NCI-H2196 treated with DMSO at 0.1 percent for 48 hours (cell line): Measurements from ENCODE around the gene GSTO2.

Experiments used
- DNase-seq: peaks from one replicate; lab custom pipeline; 2025; ENCODE audit not compliant: unreplicated experiment; lab: John Stamatoyannopoulos, UW

Gene GSTO2

DNA sequence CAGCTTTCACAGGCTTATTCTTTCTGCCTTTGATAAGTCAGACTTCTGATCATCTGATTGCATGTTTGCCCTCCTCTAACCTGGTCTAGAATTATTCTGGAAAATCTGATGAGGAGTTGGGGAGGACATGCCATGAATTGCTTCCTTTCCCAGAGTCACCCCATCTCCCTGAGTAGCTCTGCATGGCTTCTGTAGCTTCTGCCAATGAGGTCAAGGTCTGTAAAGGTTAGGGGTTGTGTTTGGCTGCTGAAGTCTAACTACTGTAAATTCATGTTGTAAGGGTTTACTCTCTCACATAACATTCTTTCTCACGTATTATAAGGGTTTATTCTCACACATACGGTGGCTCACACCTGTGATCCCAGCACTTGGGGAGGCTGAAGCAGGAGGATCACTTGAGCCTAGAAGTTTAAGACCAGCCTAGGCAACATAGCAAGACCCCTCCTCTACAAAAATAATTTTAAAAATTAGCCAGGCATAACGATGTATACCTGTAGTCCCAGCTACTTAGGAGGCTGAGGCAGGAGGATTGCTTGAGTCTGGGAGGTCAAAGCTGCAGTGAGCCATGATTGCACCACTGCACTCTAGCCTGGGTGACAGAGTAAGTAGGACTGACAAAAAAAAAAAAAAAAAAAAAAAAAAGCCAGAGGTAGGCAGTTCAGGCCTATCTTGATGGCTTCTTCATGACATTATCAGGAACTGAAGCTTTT lies 10.7 kb downstream of the GSTO2 start:
- no peak for DNase-seq

DNA sequence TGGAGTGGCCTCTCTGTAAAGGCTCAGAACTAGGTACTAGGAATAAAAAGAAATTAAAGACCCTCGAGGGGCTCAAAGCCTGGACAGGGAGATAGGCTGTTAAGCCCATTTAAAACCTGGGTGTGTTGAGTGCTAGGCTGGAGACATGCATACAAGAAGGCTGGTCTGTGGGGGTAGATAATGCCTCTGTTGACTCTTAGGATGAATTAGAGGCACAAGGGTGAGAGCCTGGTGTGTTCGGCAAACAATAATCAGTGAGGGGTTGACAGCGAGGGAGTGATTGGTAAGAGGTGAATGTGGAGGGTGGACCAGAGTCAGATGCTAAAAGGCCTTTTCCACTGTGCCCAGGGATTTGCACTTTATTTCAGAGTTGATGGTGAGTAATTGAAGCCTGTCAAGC lies 12.7 kb downstream of the GSTO2 start:
- no peak for DNase-seq

DNA sequence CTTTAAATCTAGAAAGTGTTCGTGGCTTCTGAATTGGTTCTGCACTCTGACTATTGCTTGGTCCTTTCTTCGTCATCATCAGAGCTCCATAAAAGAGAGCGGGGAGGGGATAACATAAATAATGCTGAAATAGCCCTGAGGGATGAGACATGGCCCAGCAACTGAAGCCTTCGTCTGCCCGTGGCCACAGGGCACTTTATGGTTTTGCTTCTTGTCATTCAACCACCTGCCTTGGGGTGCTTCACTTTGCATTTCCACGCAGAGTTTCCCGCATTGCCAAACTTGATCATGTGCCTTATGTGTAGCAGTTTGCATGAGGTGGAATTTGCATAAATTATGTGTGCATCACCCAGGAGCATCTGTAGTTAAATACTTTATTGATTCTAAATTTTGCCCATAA lies 15.9 kb downstream of the GSTO2 start:
- no peak for DNase-seq

DNA sequence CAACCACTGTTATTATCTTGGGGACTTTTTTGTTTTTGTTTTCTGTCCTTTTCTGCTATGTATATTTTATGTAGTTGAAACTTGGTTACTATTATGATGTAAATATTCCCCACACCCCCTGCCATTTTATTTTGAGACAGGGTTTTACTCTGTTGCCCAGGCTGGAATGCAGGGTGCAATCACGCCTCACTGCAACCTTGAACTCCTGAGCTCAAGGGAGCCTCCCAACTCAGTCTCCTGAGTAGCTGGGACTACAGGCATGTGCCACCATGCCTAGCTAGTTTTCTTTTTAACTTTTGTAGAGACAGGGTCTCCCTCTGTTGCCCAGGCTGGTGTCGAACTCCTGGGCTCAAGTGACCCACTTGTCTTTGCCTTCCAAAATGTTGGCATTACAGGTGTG lies 18.0 kb downstream of the GSTO2 start:
- no peak for DNase-seq

DNA sequence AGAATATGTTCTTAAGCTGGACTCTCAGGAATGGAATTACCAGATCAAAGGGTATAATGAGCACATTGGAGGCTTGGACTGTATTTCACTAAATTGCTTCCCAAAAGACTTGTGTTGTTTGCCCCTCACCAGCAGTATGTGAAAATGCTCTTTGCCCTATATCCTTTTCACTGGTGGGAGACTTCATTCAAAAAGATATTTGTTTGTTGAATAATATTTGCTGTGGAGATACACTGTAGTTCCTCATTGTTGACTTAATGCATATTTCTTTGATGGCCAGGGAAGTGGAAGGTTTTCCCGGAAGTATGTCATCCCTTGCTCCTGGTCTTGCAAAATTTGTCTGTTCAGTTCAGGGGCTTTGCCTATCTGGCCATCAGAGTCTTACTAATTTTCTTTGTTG lies 19.4 kb downstream of the GSTO2 start:
- DNase-seq: no peak

DNA sequence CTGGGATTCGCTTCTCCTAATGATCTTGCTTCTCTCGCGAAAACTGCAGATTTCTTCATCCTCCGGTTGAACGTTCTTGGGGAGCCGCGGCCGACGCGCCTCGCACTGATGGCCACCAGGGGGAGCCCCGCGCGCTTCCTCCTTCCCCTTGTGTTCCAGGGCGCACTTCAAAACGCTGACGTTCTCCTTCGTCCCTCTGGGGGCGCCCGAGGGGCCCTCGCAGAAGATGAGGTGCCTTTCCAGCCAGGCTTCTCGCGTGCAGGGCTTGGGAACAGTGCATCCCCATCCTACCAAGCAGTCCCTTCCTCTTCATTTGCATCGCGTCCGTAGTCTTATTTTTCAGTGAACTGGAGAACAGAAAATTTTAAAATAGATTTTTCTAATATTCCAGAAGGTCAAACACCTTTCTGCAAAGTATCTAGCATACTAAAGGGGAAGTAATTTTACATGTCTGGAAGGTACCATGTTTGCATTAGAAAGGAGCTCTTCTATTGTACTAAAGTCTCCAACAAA lies 22.5 kb downstream of the GSTO2 start:
- DNase-seq: peak; percentile 24

DNA sequence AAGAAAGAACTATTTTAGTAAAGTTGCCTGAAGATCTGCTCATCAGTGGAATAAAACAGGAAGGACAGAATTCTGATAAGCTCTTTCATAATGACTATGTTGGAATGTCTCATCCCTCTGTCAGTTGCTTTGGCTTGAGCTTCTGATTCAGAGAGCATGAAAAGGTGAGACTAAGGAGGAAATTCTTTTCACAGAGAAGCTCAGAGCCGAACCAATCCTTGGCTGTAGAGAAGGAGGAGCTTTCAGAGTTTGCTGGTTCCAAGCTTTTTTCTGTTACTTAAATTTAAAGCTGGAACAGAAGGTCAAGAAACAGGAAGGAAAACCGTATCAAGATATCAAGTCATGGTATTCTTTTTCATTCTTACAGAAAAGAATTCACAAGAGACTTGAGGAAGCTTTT lies 24.0 kb downstream of the GSTO2 start:
- DNase-seq: no peak

DNA sequence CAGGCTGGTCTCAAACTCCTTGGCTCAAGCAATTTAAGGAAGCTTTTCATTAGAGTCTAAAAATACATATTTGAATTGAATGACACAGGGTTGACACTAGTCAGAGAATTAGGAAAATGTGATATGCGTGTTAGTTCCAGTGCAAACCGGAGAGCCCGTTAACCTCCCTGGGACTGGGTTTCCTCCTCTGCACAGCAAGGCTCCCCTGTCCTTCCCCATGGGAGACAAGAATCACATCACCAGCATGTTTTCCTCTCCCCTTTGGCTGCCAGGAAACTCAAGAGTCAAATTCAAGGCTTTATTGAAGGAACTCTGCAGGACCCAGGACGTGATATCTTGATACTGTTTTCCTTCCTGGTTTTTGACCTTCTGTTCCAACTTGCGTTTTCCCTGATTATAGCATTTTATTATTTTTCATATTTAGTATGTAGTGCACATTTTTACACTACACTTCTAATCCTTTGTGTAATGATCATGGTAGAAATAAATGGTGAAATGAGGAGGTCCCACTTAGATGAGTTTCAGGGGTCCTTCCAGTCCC lies 24.9 kb downstream of the GSTO2 start:
- DNase-seq: no peak

DNA sequence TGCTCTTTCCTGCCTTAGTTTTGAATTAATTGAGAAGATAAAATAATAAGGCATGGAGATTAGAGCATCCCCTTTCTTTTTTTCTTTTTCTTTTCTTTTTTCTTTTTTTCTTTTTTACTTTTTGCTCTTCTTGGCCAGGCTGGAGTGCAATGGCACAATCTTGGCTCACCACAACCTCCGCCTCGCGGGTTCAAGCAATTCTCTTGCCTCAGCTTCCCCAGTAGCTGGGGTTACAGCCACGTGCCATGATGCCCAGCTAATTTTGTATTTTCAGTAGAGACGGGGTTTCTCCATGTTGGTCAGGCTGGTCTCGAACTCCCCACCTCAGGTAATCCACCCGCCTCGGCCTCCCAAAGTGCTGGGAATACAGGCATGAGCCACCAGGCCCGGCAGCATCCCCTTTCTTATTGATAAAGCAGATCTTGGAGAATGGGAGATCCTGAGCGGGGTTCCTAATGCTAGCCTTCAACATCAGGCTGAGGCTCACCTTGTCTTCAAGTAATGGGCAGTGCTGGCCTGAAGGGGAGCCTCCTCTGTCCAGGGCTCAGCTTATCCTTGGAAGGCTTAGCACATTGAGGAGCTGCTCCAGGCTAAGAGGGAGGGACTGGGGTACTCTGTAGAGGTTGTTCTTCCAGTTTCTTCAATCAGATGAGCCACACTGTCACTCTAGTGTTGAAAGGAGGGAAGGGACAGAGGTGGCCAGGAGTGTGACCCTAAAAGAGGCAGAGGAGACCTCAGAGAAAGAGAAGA lies 27.9 kb downstream of the GSTO2 start:
- no peak for DNase-seq

DNA sequence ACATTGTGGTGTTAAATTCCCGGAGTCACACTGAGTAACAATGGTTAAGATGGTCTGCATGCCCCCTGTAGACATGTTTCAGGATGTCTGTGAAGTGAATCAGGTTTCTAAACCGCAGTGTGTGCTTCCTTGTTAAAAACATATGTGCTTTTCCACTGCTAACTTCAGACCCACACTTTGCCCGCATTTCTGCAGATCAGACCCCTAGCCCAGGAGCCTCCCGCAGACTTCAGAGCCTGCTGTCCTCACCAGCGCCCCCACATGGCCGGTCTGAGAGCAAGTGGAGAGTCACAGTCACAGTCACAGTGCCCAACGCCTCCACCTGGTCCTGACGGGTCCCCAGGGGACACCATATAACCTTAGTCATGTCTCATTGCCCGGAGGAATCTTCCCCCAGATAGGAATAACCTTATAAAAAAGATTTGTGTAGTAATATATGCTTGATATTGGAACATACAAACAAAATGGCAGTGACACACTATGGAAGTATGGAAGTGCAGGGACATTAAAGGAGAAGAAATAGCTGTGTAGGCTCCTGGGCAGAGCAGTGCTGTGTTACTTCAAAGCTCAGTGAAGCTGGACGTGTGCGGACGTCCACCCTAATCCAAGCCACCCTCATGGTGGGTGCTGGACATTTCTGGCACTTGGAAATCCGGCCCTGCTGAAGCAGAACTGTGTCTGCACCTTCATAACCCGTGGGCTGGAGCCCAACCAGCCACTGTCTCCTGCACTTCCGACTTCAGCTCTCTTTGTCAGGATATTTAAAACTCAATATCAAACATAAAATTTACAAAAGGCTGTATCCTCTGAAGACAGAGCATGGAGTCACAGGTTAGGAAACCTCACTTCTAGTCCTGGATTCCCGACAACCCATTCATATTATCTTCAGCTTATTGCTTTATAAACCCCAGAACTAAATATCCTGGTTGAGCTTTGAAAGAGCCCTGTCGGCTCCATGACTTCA lies 29.0 kb downstream of the GSTO2 start:
- DNase-seq: no peak

DNA sequence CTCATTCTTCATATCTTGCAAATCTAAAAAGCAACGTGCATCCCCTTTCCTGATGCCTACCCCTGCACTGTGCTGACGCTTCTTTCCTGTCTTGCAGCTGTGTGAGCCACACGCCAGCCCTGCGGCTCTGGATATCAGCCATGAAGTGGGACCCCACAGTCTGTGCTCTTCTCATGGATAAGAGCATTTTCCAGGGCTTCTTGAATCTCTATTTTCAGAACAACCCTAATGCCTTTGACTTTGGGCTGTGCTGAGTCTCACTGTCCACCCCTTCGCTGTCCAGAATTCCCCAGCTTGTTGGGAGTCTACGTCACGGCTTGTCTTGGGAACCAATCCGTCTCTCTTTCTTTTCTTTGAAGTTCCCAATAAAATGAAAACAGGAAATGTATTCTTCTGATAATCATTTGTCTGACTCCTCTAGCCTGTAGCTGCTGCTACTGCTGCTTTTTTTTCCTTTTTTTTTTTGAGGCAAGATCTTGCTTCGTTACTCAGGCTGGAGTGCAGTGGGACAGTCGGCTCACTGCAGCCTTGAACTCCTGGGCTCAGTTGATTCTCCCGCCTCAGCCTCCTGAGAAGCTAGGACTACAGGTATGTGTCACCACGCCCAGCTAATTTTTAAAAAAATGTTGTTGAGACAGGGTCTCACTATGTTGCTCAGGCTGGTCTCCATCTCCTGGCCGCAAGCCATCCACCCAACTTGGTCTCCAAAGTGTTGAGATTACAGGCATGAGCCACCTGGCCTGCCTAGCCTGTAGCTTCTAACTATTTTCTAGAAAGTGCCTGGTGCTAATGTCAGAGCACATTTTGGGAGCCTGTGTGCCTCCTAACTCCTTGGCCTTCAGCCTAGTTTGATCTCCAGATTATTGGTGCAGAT lies 30.3 kb downstream of the GSTO2 start:
- no peak for DNase-seq

DNA sequence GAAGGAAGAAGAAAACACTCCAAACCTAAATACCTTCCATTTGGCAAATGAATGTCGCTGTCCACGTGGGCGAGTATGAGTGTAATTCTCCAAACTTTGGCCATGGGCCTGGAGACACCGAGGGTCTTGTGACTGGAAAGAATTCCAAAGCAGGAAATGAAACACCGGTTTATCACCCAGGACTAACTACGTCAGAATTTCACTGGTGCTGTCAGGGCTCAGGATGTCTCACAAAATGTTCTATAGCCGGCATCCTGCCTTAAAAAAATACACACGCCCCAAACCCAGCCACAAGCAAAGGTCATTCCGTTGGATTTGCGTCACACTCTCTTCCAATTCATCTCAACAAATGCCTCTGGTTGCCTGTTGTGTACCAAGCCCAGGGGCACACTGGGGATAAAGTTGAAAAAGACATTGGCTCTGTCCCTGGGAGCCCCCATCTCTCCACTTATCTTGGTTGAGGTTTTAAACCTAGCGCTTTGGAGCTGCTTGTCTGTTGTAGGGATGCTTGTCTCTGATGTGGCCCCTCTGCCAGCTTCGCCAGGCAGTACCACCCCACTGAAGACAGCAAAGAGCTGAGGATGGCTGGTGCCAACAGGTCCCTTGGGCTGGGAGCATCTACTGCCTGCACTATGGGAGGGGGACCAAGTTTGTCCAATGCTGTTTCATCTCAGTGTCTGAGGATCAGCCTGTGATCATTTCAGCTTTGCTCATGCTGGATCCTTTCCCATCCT lies 31.2 kb downstream of the GSTO2 start:
- no peak for DNase-seq

DNA sequence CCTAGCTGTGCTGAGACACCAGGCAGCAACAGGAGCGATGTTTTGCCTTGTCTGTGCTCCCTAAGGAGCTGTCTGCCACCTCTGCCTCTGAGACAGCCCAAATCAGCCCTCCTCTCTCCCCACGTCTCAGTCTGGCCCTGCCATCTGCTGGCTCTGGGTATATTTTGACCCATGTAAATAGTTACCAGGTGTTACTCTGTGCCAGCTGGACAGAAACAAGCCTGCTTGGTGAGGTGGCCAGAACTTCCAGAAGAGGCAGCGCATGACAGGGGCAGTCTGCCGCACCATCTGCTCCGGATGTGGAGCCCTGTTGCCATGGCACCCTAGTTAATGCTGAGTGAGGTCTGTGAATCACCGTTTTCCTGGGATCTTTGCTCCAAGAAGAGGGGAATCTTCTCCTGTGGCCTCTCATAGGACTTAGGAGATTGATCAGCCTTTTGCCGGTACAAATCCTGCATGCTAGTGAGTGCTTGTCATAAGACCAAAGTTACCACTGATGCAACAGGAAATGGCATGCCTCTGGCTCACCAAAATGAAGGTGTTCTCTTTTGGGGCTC lies 31.8 kb downstream of the GSTO2 start:
- DNase-seq: peak; percentile 76

DNA sequence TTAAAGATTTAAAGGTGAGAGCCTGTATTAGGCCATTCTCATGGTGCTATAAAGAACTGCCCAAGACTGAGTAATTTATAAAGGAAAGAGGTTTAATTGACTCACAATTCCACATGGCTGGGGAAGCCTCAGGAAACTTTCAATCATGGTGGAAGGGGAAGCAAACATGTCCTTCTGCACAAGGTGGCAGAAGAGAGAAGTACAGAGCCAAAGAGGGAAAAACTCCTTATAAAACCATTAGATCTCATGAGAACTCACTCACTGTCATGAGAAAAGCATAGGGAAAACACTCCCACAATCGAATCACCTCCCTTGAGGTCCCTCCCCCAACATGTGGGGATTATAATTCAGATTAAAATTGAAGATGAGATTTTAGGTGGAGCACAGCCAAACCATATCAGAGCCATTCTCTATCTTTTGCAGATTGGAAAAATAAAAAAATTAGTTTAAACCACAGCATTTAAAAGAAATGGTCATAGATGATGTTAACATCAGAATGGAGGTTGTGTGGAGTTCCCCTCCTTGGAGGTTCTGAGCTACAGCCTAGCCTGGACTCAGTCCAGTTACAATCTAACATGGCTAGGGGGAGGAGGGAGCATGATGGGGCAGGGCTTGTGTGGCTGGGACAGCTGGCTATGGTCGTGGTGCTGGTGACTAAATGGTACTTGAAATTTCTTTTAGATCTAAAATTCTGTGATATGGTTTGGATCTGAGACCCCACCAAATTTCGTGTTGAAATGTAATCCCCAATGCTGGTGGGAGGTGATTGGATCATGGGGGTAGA lies 33.1 kb downstream of the GSTO2 start:
- DNase-seq: no peak

DNA sequence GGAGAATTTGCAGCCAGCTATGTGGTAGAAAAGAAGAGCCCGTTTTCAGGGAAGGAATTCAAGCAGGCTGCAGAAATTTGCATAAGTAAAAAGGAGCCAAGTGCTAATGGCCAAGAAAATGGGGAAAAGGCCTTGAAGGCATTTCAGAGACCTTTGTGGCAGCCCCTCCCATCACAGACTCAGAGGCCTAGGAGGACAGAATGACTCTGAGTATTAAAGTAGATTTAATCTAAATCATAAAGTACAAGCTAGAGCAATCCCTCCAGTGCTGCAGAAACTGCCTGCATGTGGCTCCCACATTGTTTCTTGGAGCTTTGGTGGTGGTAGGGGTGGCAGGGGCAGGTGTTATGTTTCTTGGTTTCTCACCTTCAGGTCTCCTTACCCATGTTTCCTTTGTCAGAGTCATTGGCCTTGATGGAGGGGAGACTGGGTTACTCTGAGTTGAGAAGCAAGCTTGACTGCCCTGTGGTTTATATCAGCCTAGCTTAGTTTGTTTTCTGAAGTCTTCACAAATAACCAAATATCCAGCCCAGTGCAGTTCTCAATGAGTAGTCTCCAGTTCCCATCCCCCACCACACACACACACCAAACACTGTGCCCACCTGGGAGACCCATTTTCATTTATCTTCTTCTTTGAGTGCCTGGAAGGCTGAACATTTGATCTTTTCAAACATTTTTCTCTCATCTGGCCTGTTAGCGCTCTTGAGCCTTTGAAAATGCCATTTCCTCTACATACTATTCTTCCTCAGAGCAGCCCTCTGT lies 34.8 kb downstream of the GSTO2 start:
- no peak for DNase-seq

DNA sequence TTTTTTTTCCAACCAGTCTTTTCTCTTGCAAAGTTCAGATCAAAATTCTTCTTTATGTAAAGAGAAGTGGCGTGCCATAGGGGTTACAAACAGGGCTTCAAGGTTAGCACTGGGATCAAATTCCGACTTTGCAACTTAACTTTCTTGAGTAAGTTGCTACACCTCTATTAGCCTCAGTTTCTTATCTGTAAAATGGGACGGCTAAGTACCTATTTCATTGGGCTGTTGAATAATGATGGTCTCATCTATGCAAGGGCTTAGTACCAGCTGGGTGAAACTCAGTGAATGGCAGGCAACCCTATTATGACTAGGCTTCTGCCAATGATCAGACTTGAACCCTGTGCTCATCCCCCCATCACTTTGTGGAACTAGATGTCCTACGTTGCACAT lies 35.4 kb downstream of the GSTO2 start:
- no peak for DNase-seq

DNA sequence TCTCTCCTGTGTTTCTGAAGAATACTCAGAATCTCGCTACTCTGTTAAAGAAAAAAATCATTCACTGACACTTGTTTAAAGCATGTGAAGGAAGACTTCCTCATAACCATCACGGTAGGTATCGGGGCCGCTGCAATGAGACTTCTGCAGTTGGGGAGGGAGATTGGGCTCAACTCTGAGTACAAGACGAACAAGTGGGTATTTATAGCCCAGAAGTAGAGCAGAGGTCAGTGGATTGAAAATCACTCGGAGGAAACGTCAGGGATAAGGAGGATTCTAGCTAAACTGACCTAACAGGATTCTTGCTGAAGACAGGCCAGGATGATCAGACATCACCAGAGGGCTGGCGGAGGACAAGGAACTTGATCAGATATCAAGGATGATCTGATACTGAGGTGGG lies 35.9 kb downstream of the GSTO2 start:
- no peak for DNase-seq

DNA sequence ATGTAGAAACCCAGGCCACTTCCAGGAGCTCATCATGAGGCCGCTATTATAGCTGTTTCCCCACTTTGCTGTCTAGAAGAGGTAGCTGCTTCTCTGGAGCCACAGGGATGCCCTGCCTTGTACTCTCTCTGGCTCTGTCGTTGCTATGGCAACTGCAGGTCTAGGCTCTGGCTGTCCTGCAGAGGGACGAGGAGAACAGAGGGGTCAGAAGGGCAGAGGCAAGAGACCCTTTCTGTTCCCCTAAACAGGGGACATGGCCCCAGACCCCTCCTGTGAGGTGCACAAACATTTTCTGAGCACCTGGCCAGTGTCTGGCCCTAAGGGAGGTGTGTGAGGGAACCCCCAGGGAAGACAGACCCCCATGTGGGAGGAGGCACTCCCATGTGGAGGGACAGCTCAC lies 37.9 kb downstream of the GSTO2 start:
- DNase-seq: no peak
